PC-3 (cell line): ENCODE results near the gene GPD1L. TPM values are rescaled to one million over a fixed set of nuclear protein-coding genes. Genes with fewer than 3 reads are reported as not detected.

Source experiments
- ATAC-seq: fragments of 200-7000 bp; cut with Tn5 transposase; 2 replicates; pipeline ENCODE4 v1.9.1; 2020; ENCODE audit warnings: mild to moderate bottlenecking, moderate library complexity
- BruUV-seq: library from RNA; stranded (reverse); fragments of 400-500 nt; replicated peaks from 2 replicates; lab custom pipeline; 2021; lab: Mats Ljungman, UMichigan
- CTCF ChIA-PET: fragments of 300-600 bp; sonication (Branson Sonifier 250); formaldehyde crosslinking; loops from one replicate; lab custom pipeline; 2022; ENCODE audit warnings: antibody characterized with exemption; lab: Charles Lee
- POLR2A ChIA-PET: fragments of 300-600 bp; sonication (Branson Sonifier 250); formaldehyde crosslinking; loops from one replicate; lab custom pipeline; 2022; ENCODE audit warnings: antibody characterized with exemption; ENCODE audit not compliant: unreplicated experiment; lab: Charles Lee
- DNase-seq: peaks from one replicate; pipeline ENCODE4 v3.0.0-alpha.2; 2015
- H2AFZ ChIP-seq: fragments of 300-600 bp; sonication (generic); 2 replicates; pipeline ENCODE4 v1.6.0; 2016; ENCODE audit warnings: antibody characterized with exemption, low read length
- H3F3A ChIP-seq: fragments of 300-600 bp; sonication (generic); one replicate; pipeline ENCODE4 v1.6.0; 2017; ENCODE audit warnings: antibody characterized with exemption, low read length, control low read depth, mild to moderate bottlenecking; ENCODE audit not compliant: unreplicated experiment
- H3K27ac ChIP-seq: fragments of 300-600 bp; sonication (generic); 2 replicates; pipeline ENCODE4 v1.5.1; 2016; ENCODE audit warnings: mild to moderate bottlenecking, low read length
- H3K27me3 ChIP-seq: fragments of 300-600 bp; sonication (generic); 2 replicates; pipeline ENCODE4 v1.6.1; 2016; ENCODE audit warnings: low read length, mixed read lengths
- H3K36me3 ChIP-seq: fragments of 300-600 bp; sonication (generic); 2 replicates; pipeline ENCODE4 v1.6.1; 2016; ENCODE audit warnings: low read depth, mixed run types, low read length, mixed read lengths
- H3K4me1 ChIP-seq: fragments of 300-600 bp; sonication (generic); 2 replicates; pipeline ENCODE4 v1.5.1; 2016; ENCODE audit warnings: low read length; ENCODE audit not compliant: insufficient read depth
- H3K4me2 ChIP-seq: fragments of 300-600 bp; sonication (generic); 2 replicates; pipeline ENCODE4 v1.6.0; 2016; ENCODE audit warnings: low read length
- H3K4me3 ChIP-seq: fragments of 300-600 bp; sonication (generic); 2 replicates; pipeline ENCODE4 v1.5.1; 2016; ENCODE audit warnings: mild to moderate bottlenecking, low read length, mixed read lengths
- H3K79me2 ChIP-seq: fragments of 300-600 bp; sonication (generic); 2 replicates; pipeline ENCODE4 v1.6.1; 2017; ENCODE audit warnings: low read length, mixed read lengths
- H3K9ac ChIP-seq: fragments of 300-600 bp; sonication (generic); 2 replicates; pipeline ENCODE4 v1.6.0; 2016; ENCODE audit warnings: mild to moderate bottlenecking, low read length
- H3K9me2 ChIP-seq: fragments of 300-600 bp; sonication (generic); replicated peaks from 2 replicates; pipeline ENCODE4 v1.6.1; 2016; ENCODE audit warnings: mixed run types, low read length, mixed read lengths
- H3K9me3 ChIP-seq: fragments of 300-600 bp; sonication (generic); 2 replicates; pipeline ENCODE4 v1.6.1; 2016; ENCODE audit warnings: low read length, mixed read lengths
- H4K20me1 ChIP-seq: fragments of 300-600 bp; sonication (generic); 2 replicates; pipeline ENCODE4 v1.6.1; 2016; ENCODE audit warnings: low read length, mixed read lengths
- EZH2 ChIP-seq: fragments of 300-600 bp; sonication (generic); IDR thresholded peaks from one replicate; pipeline ENCODE4 v1.6.1; 2017; ENCODE audit warnings: antibody characterized with exemption, mild to moderate bottlenecking, low read length; ENCODE audit not compliant: unreplicated experiment
- EZH2phosphoT487 ChIP-seq: fragments of 300-600 bp; sonication (generic); IDR thresholded peaks from 2 replicates; pipeline ENCODE4 v1.6.1; 2018; ENCODE audit warnings: mild to moderate bottlenecking, antibody characterized with exemption, low read length, borderline replicate concordance
- intact Hi-C: fragments of 100-400 bp; cut with micrococcal nuclease; formaldehyde crosslinking; loops from 2 replicates; pipeline ENCODE4 v1.9.0; 2023
- total RNA-seq: library from RNA; depleted of rRNA; stranded (reverse); fragments of >200 nt; gene quantifications from 2 replicates; pipeline ENCODE4 v1.2.3, GENCODE V29; 2014
- TF ChIP-seq, protein P1 (sequence below): fragments of 300-600 bp; sonication (generic); conservative IDR thresholded peaks from 2 replicates; pipeline ENCODE4 v1.5.1; 2017; ENCODE audit warnings: antibody characterized with exemption, low read depth, mild to moderate bottlenecking, low read length

Gene GPD1L
- total RNA-seq, 1 experiment from 2014 or later = 33.7 TPM

DNA sequence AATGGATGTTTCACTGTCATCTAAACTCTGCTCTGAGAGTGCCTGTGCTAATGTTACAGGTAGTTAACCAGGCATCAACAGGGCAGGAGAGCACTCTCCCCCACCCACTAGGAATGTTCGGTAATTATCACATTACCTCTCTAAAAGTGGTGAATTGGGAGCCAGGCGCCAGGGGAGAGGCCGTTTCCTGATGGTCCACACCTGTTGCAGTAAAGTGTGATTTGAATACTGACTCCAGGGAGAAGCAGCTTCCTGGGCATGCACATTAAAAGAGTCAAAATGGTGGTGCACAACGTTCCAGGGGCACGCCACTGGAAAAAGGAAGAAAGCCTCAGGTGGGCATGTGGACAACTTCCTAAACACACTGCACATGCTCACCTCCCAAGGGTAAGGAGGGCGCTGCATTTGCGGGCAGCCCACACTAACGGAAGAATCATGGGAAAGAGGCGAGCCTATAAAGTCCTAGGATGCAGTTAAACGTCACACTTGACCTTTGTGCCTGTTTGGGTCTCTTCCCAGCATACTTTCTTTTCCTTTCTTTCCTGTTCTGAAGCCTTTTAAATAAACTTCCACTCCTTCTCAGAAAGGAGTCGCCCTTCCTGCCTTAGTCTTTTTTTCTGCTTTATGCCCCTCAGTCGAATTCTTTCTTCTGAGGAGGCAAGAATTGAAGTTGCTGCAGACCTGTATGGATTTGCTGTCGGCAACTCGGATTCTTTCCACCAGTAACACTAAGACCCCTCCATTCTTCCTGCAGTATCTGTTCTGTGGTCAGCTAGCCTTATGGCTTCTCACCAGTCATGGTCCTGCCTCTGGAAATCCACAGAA lies 28.9 kb upstream of the GPD1L start:
- peak overlapping the region; percentile 10; the same call in 1 of the 2 replicates for H3K27ac ChIP-seq
- H3K9me3 ChIP-seq = no peaks in the 10 kb centered on the region
- H3K9ac ChIP-seq = no peak overlapping the region
- no peak for TF ChIP-seq EZH2phosphoT487
- TF ChIP-seq EZH2 = no peak
- TF ChIP-seq, protein P1, sequence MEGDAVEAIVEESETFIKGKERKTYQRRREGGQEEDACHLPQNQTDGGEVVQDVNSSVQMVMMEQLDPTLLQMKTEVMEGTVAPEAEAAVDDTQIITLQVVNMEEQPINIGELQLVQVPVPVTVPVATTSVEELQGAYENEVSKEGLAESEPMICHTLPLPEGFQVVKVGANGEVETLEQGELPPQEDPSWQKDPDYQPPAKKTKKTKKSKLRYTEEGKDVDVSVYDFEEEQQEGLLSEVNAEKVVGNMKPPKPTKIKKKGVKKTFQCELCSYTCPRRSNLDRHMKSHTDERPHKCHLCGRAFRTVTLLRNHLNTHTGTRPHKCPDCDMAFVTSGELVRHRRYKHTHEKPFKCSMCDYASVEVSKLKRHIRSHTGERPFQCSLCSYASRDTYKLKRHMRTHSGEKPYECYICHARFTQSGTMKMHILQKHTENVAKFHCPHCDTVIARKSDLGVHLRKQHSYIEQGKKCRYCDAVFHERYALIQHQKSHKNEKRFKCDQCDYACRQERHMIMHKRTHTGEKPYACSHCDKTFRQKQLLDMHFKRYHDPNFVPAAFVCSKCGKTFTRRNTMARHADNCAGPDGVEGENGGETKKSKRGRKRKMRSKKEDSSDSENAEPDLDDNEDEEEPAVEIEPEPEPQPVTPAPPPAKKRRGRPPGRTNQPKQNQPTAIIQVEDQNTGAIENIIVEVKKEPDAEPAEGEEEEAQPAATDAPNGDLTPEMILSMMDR = no peak
- DNase-seq = peak; percentile 22
- peak; percentile 45 for ATAC-seq
- no peaks in the 10 kb centered on the region for H3K27me3 ChIP-seq
- H3K4me3 ChIP-seq = no peak overlapping the region
- no peaks in the 10 kb centered on the region for H4K20me1 ChIP-seq
- intact Hi-C loops = no loop called here
- H2AFZ ChIP-seq = no peak overlapping the region
- H3K36me3 ChIP-seq = no peaks in the 10 kb centered on the region
- H3K9me2 ChIP-seq = no peaks in the 10 kb centered on the region
- ChIA-PET CTCF (no interaction called here), POLR2A (no interaction called here)
- peaks cover 18% of the 10 kb centered on the region for H3K4me1 ChIP-seq
- no peaks in the 10 kb centered on the region for H3F3A ChIP-seq
- H3K4me2 ChIP-seq = no peak overlapping the region
- no TSS peak for BruUV-seq
- H3K79me2 ChIP-seq = no peaks in the 10 kb centered on the region

DNA sequence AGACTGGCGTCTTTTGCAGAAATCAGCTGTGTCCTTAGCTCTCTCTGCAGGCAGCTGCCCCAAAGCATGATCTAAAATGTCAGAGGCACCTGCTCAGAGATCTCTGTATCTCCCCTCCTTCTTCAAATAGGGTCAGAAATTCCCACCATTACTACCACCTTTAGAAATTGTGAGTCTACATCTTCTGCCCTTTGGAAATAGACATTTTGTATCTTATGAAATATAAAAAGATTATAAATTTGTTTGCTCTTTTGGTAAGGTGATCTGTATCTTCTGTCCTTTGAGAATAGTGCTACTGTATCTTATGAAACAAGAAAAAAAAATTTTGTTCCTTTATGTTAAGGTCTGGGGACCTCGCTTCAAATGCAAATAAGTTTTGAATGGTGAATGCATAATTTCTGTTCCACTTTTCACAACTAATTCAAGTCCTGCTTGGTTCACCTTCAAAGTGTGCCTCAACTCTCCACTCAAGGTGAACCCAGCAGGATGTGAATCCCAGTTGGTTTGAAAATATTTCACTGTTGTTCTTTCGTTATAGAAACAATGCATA lies 28.3 kb upstream of the GPD1L start:
- no peaks in the 10 kb centered on the region for H3K27me3 ChIP-seq
- DNase-seq = no peak
- no peak overlapping the region for H3K4me2 ChIP-seq
- no peak overlapping the region for H3K27ac ChIP-seq
- H3K9me2 ChIP-seq = no peaks in the 10 kb centered on the region
- ChIA-PET POLR2A (no interaction called here), CTCF (no interaction called here)
- no peak for ATAC-seq
- H3K4me1 ChIP-seq = peaks cover 21% of the 10 kb centered on the region
- intact Hi-C loops = no loop called here
- no peaks in the 10 kb centered on the region for H3K79me2 ChIP-seq
- H3K9me3 ChIP-seq = no peaks in the 10 kb centered on the region
- no peaks in the 10 kb centered on the region for H3F3A ChIP-seq
- no peak overlapping the region for H3K9ac ChIP-seq
- H3K36me3 ChIP-seq = no peaks in the 10 kb centered on the region
- H2AFZ ChIP-seq = no peak overlapping the region
- no TSS peak for BruUV-seq
- H3K4me3 ChIP-seq = no peak overlapping the region
- no peaks in the 10 kb centered on the region for H4K20me1 ChIP-seq
- no peak for TF ChIP-seq EZH2phosphoT487
- no peak for TF ChIP-seq EZH2
- TF ChIP-seq, protein P1 = no peak

DNA sequence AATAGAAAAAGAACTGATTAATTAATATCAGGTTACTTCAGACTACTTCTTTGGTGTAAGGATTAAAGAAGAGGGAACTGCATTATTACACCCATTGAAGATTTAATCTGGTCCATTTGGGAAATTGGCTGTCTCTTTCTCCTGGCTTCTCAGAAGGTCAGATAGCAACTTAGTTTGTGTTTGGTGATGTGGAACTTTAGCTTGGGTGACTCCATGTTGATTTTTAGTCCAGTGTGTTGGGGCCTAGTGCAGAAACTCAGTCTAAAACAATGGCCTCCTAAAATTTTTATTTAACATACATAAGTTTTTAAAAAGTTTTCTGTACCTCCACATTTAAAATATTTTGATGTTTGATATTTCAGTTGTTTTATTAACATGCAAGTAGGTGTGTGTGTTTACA lies 27.6 kb upstream of the GPD1L start:
- H3F3A ChIP-seq = no peaks in the 10 kb centered on the region
- H3K27ac ChIP-seq = no peak overlapping the region
- peaks cover 21% of the 10 kb centered on the region for H3K4me1 ChIP-seq
- no peaks in the 10 kb centered on the region for H3K9me3 ChIP-seq
- no peak overlapping the region for H3K4me2 ChIP-seq
- no peaks in the 10 kb centered on the region for H3K36me3 ChIP-seq
- ChIA-PET POLR2A (no interaction called here), CTCF (no interaction called here)
- H3K9me2 ChIP-seq = no peaks in the 10 kb centered on the region
- H3K9ac ChIP-seq = no peak overlapping the region
- H4K20me1 ChIP-seq = no peaks in the 10 kb centered on the region
- DNase-seq (no peak), ATAC-seq (no peak)
- H3K4me3 ChIP-seq = no peak overlapping the region
- TF ChIP-seq EZH2phosphoT487 (no peak), EZH2 (no peak)
- TF ChIP-seq, protein P1 = no peak
- intact Hi-C loops = no loop called here
- no peaks in the 10 kb centered on the region for H3K27me3 ChIP-seq
- no TSS peak for BruUV-seq
- no peak overlapping the region for H2AFZ ChIP-seq
- no peaks in the 10 kb centered on the region for H3K79me2 ChIP-seq
